GM21737 (cell line): ENCODE results near the gene EDN2.

Experiments
- ATAC-seq: cut with Tn5 transposase; IDR thresholded peaks from one replicate; pipeline ENCODE4 v1.9.1; 2021; ENCODE audit warnings: mild to moderate bottlenecking, moderate library complexity; ENCODE audit not compliant: unreplicated experiment

EDN2 gene

DNA sequence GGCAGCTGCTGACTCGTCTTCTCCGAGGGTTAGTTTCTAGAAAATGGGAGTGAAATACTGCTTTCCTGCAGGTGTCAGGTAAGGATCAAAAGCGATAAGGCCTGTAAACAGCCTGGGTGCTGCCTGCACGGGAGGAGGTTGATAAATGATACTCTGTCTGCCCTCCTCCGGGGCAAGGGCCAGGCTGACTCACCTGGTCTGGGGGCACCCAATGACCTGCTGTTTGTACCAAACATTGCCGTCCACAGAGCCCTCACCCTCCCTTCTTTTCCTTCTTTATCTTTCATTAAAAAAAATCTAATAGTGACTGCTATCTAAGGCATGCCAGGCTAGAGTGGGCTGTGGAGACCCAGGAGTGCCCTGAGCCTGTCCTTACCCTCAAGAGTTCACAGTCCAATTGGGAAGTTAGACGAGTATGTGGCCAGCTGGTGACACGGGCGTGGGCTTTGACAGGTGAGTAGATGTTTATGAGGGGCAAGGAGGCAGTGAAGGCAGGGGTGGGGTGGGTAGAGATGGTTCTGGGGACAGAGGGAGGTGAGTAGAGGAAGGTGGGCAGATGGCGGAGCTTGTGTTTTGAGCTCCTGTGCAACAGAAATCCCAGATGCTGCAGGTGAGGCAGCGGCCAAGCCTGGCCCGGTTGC, 16.2 kb downstream of the EDN2 start:
- ATAC-seq = no peak

DNA sequence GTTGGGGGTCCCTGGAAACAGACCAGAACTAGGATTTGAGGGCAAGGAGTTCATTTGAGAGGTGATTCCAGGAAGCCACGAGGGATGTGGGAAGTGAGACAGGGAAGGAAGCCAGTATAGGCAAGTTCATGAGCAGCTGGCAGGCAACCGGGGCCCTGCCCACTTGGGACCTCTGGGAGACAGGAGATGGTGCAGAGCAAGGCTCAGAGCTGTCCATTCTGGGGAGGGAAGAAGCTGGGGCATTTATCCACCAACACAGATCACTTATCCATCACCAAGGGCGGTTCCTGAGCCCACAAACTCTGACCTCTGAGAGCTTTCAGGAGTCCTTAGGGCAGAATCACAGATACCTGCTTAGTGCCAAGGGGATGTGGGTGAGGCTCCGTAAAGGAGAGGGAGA, 16.8 kb downstream of the EDN2 start:
- no peak for ATAC-seq

- ATAC-seq = no peak
These were observed 18.3 kb downstream of the EDN2 start for GRCh38 chr1:41466146-41466545.

DNA sequence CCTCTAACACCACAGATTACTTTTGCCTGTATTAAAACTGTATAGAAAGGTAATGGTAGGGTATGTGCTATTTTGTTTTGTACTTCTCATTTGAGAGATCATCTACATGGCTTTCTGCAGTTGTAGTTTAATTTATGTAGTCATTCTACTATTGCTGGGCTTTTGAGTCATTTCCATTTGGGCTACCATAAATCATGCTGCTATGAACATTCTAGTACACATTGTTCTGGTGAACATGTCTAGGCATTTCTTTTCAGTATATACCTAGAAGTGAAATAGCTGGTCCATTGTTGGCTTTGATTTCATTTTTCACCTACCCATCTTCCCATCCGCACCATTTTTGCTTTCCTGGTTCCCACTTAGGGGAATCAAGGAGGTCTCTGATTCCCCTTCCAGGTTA, 18.7 kb downstream of the EDN2 start:
- no peak for ATAC-seq

GRCh38 chr1:41464885-41465284, 19.6 kb downstream of the EDN2 start:
- no peak for ATAC-seq

- ATAC-seq = no peak
These were observed 21.0 kb downstream of the EDN2 start for GRCh38 chr1:41463516-41463915.

- ATAC-seq = no peak
These were observed 21.8 kb downstream of the EDN2 start for GRCh38 chr1:41462680-41463004.

- ATAC-seq = no peak
These were observed 22.4 kb downstream of the EDN2 start for GRCh38 chr1:41461790-41462679.

DNA sequence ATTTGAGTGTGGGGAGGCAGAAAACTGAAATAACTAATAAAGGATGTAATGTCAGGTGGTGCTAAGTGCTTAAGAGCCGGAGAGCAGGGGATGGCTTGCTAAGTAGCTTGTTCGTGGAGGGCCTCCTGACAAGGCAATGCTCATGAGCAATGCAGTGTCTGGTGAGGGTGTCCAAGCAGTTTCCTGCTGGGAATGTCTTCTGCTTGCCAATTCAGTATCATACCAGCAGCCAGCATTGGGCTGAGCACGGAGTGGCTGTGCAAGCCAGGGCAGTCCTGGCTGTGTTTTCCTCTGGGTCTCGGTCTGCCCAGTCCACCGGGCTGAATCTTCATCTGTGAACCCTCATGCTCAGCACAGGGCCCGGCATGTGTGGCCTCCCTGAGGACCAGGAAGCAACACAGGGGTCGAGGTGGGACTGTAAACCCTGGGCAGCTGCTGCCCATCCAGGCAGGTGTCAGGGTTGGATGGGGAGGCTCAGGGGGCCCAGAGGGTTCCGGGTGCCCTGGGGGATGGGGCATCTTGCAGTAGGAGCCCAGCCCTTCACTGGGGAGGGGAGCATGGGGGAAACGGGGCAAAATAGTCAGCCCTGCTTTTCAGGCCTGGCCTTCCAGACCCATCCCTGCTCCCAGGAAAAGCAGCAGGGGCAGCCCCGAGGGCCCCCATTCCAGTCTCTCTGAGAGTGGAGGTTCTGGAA, 27.5 kb downstream of the EDN2 start:
- no peak for ATAC-seq

DNA sequence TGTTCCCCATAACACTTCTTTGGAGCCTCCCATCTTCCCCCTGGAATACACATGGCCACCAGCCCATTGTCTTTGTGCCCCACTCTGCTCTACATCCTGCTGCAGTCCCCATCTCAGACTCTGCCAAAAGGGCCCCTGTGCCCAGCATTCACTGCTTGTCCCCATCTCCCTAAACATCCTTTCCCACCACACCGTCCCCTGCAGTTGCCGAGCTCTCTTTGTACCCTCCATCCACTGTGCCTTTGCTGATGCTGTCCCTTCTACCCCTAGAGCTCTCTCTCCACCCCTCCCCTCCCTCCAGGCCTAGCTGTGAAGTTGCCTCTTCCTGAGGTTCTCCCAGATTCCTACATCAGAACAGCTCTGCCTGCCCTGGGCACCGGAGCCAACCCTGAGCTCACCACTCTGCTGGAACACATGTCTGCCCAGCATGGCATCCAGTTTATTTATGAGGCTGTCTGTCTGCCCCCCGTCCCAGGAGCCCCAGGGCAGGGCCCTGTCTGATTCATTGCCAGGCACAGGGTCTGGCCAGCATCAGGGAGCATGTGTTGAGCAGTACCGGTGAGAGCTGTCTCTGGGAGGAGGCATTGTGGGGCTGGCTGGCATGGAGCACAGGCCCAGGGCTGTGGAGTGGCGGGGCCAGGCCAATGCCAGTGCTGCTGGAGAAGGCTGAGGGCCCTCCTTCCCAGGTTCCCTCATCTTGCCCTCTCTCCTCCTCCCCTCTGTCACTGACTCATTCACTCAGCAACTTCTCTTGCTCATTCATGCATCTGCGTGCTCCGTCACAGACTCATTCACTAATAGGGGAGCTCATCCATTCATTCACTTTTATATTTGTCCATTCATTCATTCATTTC, 28.8 kb downstream of the EDN2 start:
- no peak for ATAC-seq

DNA sequence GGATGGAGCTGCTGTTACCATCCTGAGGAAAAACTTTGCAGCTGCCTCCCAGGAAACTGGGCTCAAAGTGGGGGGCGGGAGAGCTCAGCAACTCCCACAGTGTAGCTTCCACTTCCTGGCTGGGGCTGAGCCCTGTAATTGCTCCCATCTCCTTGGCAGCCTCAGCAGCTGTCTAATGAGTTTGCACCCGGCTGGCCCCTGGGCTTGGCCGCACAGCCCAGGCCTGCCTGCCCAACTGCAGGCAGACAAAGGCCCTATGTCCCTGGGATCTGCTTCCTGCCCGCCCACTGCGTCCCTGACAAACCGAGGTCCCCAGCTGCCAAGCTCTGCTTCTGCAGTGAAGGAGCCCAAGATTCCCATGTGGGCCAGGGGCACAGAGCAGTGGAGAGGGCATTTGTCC, 30.1 kb downstream of the EDN2 start:
- ATAC-seq = no peak

- no peak for ATAC-seq
These were observed 31.7 kb downstream of the EDN2 start for GRCh38 chr1:41452704-41453290.

DNA sequence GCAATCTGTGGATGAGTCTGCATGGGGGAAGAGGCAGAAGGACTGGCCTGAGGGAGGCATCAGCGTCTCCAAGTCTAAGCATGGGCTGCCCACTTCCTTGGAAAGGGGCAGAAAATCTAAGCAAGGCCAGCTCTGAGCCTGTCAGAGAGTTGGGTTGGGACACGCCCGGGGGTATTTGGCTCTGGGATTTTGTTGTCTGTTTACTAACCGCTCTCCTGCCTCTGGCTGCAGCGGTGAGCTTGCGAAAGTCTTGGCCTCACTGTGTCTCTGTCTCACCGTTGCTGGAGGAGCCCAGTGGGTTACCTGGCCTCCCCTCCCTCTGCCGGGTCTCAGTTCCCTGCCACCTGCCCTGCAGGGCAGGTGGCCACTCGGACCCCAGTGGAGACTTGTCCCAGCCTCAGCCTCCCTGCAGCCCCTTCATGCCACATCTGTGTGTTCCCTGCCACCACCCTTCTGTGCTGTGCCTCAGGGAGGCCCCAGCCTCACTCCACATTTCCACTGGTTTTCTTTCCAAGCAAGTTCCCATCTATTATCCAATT, 33.7 kb downstream of the EDN2 start:
- no peak for ATAC-seq

DNA sequence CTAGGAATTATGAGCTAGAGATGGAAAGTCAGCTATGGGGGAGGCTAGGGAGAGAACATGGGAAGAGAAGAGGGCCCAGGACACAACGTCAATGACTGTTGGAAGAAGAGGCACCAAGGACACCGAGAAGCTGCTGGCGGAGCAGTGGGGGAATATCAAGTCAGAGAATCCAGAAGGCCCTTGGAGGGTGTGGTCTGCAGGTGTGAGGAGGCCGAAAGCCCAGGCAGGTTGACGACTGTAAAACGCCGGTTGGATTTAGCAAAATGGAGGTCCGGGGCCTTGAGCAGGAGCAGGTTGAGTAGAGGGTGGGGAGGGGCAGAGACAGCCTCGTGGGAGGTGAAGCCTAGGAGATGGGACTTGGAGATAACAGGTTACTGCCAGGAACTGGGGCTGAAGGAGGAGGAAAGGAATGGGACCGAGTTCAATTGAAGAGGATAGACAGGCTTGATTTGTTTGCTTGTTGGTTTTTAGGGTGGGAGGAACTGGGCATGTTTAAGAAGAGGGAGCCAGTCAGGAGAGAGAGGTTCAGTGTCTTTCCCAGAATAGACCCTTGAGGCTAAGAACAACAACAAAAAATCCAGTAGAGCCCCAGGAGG, 35.1 kb downstream of the EDN2 start:
- ATAC-seq = no peak

- no peak for ATAC-seq
These were observed 35.7 kb downstream of the EDN2 start for GRCh38 chr1:41448821-41449220.

DNA sequence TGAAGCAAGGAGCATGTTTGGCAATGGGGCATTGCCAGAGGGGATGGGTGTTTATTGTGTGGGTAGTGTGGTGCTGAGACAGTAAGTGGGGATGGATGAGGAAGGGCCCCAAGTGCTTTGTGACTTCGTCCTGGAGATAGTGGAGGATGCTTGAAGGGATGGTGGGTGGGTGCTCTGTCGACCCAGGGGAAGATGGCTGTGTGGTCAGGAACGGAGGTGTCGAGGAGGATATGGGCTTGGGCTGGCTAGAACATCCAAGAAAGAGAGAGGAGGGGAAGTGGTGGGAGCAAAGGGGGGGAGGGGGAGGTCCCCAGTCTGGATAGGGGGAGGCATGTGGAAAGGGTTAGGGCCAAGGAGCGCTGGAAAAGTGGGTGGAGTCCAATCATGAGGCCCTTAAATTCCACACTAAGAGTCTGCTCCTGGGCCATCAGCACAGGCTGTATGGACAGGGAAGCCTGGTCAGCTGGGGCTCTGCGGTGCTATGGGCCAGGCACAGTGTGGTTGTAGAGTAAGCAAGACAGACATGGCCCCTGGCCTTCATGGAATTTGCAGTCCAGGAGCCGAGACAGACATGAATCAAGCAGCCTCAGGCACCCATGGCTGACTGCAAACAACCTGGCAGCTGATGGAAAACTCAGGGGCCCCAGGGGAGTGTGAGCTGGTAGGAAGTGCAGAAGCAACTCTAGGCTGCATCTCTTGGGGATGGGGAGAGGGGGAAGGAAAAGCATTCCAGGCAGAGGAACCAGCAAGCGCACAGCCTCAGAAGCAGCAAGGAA, 36.3 kb downstream of the EDN2 start:
- no peak for ATAC-seq

DNA sequence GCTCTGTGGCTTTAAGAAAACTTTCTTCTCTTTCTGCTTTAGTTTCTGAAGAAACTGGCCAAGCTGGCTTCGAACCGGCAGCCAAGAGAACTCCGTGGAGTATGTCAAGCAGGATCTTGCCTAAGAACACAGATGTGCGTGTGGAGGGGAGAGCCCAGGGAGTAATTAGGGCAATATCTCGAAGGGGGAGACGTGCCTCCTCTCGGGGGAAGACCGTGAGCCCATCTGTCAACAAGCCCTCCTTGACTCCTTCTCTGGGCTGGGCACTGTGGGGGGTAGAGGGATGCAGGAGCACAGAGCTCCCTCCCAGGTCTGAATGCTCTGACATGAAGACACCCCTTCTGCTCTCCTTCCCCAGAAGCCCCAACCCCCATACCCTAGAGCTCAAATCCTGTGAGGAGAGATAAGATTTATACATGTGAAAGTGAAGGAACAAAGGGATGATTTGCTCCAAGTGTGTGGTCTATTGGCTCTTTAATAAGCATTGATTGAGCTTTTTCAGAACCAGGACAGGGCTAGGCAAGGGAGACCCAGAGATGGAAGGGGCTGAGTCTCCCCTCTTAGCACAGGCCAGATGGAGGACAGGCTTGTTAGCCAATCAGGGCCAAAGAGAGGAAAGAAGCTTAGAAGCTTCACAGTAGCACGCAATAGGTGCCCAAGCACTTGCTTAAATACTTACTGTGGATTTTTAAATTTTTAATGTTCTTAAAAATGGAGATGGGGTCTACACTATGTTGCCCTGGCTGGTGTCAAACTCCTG, 37.5 kb downstream of the EDN2 start:
- ATAC-seq = no peak

GRCh38 chr1:41444785-41445184, 39.7 kb downstream of the EDN2 start:
- no peak for ATAC-seq

DNA sequence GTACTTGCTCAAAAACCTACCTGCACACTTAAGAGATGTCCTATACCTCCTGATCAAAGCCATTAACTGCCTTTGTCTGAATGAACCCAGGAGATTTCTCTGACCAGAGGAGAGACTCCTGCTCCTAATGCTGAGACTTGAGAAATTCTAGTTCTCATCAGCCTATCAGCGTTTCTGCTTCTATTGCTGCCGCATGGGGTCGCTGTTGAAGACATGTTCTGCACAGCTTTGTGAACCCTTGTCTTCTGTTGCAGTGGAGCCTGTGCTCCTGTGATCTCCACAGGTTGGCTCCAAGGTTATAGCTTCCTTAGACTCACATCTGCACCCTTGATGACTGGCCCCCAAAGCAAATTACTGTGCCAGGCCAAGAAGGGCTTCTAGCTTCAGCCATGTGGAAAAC, 40.2 kb downstream of the EDN2 start:
- ATAC-seq = no peak
